NCI-H1436 (cell line): ENCODE results near the gene DNAH8.
"Not testable (repeated sequence)": the region's sequence is repeated elsewhere in the genome, so short reads cannot be mapped to it uniquely, and the experiment has no call there.

Source experiments
- DNase-seq: peaks from one replicate; lab custom pipeline; 2025; lab: John Stamatoyannopoulos, UW

The DNAH8 gene

DNA sequence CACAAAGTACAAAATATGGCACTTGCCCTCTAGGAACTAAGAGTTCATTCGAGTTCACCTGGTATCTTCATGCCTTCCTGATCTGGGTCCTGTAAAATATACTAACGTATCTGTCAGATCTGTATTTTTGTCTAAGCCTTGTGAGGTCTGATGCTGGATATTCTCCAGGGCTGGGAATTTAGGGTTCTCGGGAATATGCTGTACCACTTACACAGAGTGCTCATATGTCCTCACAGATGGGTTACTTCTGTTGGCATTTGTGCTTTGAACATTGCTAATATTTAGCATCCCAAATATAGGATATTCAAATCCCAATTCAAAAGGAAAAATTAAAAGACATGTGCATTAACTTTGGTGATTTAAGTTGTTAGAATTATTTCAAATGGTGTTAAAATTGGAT, 122.0 kb downstream of the DNAH8 start:
- no peak for DNase-seq

DNA sequence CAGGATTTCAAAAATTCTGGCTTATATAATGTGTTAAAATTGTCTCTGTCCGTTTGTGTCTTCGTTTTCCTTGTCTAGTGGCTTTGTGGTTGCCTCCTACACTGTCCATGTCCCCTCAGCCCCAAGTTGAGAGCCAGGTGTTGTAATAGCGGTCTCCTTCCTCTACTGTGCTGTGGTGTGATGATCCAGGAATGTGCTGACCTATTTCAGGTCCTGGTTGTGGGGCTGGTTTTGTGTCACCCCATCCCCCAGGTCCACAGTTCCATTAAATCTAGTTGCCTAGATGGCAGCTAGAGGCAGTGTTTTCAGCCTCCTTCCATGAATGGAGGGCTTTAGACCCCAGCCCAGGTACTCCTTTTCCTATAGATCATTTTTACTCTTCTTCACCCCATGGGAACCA, 128.7 kb downstream of the DNAH8 start:
- no peak for DNase-seq

DNA sequence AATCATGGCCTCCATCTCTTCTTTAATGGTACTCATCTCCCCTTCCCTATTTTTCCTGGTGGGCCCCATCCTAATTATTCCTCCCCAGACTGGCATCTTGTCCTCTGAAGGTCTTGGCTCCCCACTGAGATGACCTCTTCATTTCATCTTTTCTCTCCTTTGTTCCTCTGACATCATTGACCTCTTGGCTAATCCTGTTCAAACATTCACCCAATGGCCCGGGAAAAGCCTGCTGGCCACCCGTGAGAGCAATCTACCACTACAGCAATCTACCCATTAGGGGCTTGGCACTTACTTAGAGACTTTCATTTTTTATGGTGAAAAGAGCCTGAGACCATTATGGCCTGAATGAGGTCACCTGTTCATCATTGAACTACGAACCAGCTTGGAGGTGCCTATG, 130.8 kb downstream of the DNAH8 start:
- no peak for DNase-seq

GRCh38 chr6:38846361-38846760, 131.2 kb downstream of the DNAH8 start:
- no peak for DNase-seq

- DNase-seq: no peak
Measured at GRCh38 chr6:38846844-38847243, 131.7 kb downstream of the DNAH8 start.

DNA sequence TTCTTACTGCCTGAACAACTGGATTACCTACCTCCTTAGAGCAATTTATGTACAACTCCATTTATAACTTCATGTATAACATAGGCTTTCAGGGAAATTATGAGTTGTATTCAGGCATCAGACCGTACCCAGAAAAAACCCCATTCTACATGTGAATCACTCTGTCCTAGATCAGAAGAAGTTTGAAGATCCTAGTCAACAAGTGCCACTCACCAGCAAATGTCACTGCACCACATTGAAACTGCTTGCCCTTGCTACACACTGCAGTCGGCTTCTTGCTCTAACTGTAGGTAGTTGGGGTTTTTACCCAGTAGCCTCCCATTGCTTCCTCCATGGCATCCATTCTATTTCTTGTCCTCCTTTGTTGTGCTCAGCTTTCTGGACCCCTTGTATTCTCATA, 132.4 kb downstream of the DNAH8 start:
- DNase-seq: no peak

DNA sequence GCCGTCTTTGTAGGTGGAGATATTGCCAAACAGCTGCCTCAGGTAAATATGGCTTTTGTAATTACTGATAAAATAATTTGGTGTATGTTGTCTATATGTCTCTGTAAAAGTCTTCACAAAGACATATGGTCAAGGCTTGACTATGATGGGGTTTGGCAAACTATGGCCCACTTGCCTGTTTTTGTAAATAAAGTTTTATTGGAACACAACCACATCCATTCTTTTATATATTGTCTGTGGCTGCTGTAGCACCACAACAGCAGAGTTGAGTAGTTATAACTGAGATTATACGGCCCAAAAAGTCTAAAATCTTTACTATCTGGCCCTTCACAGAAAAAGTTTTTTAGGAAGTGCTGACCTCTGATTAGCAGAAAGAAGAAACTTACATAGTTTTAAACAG, 133.6 kb downstream of the DNAH8 start:
- DNase-seq: no peak

DNA sequence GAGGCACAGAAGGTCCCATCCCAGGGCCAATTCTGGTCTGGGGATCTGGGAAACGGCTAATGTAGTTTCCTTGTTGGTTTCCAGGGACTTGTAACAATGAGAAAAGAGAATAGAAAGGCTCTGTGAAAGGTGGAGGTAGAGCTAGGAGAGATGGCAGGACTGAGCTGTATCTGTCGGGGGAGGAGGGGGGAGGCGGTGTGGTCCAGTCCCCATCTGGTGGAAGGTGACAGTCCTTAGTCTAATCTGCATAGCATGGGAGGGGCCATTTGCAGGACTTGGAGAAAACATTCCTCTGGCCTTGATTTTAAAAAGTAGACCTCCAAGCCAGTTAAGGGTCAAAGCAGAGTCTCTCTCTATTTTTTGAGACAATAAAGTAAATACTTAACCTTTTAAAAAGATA, 137.1 kb downstream of the DNAH8 start:
- DNase-seq: no peak

GRCh38 chr6:38853236-38853635, 138.1 kb downstream of the DNAH8 start:
- DNase-seq: no peak

DNA sequence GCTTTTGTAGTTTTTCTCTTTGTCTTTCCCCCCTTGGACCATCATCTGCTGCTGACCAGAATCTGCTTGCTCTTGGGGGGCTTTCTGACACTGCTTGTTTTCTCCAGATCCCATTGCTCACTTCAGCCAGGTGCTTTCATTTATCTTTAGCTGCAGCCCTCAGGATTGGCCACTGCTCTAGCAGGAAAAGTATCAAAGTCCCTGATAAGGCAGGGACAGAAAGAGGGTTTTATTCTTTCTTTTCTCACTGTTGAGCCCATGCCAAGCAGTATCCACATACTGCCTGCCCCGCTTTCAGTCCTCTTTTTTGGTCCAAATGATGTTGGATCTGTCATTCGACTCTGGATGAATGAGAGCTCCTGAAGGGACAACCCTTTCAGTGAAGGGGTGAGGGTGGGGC, 141.4 kb downstream of the DNAH8 start:
- DNase-seq: no peak

DNA sequence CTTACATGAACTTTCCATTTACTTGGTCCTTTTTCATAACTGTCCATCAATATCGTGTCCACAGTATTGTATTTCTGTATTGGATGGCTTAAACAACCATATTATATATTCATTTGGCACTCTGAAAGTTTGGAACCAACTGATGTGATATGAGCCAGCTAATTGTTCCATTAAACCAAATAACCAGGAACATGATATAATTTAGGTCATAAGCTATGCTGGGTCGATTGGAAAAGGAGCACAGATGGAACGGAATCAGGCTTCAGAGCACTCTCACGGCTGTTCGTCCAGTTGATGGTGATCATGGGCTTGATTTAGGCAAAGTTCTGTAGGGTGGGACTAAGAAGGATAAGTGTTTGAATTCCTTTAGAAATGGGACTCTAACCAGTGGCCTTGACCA, 142.7 kb downstream of the DNAH8 start:
- no peak for DNase-seq

DNA sequence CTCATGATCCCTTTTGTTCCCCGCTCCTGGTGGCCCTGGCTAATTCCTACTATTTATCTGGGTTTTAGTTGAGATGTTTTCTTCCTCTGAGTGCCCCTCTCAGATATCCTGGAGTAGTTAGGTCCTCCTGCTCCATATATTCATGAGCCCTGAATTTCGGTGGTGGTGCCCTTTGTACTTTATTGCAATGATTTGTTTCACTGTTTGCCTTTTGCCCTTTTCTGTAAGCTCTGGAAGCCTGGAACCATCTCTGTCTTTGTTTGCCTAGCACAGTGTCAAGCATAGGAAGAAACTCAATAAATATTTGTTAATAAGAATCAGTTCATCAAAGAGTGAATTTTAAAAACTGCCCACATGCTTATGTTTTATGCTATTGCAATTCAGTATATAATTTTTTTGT, 144.9 kb downstream of the DNAH8 start:
- no peak for DNase-seq

DNA sequence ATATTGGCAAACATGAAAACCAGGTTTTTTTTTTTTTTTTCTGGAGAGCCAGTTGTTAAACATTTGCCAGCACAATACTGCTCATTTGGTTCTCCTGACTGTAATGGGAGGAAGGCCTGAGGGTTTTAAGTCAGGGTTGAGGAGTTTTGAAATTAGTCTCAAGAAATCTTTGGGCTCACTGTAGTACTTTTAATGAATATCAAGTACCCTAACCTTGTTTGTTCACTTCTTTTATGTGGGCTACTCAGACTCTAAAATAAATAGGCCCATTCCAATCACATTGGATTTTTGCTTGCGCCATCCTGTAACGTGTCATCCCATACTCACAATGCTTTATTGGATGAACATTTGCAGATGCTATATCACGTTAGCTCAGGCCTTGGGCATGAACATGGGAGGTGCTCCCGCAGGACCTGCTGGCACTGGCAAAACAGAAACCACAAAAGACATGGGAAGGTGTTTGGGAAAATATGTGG, 146.9 kb downstream of the DNAH8 start:
- no peak for DNase-seq

DNA sequence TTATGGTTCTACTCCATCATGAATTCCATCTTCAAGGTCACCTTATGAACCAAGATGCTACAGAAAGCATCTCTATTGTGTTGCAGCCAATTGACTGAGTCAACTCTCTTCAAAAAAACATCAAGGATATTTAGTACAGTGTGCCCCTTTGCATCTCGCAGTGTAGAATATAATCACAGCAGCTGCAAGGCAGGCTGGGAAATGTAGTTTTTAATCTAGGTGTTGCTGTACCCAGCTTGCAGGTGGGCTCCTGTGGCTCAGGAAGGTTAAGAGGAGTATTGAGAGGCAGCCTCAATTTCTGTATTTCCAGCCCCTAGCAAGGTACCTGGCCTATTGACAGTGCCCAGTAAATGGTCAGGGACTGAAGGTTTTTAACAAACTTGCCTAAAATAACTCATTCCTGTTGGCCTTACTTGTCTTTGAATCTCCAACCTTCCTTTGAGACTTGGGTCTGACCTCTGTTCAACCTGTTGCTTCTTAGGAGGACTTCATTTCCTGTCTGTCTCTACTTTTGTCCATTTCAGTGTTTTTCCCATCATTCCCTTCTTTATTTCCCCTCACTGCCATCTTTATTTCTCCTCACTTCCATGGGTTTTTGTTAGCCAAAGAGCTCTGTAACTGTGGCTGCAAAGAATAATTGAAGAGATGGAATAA, 150.5 kb downstream of the DNAH8 start:
- DNase-seq: no peak

DNA sequence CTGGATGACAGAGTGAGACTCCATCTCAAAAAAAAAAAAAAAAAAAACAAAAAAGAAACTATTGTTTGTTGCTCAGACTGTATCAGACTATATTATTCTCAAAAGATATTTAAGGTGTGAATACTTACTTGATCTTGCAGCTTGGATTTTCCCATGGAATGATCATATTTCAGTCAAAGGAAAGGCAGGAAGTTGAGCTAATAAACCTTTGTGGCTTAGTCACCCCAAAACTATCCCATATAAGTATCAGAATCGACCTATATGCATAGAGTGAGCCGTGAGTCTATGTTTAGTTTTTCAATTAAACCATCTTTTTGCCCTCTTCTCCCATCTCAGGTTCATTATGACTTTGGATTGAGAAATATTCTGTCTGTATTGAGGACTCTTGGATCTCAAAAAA, 152.6 kb downstream of the DNAH8 start:
- no peak for DNase-seq

GRCh38 chr6:38871741-38872568, 156.8 kb downstream of the DNAH8 start:
- peak; percentile 29 for DNase-seq

- DNase-seq: no peak
Measured at GRCh38 chr6:38873001-38873400, 157.9 kb downstream of the DNAH8 start.

DNA sequence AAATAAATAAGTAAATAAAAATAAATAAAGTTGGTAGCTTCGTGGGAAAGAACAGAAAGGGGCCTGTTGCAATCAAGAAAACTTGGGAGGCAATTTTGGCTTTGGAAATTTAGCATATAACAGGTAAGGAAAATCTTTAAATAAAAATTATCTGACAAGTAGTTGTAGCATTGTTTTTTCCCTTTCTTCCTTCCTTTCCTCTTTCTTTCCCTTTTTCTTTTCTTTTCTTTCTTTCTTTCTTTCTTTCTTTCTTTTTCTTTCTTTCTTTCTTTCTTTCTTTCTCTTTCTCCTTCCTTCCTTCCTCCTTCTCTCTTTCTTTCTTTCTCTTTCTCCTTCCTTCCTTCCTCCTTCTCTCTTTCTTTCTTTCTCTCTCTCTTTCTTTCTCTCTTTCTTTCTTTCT, 158.7 kb downstream of the DNAH8 start:
- not testable (repeated sequence) for DNase-seq

DNA sequence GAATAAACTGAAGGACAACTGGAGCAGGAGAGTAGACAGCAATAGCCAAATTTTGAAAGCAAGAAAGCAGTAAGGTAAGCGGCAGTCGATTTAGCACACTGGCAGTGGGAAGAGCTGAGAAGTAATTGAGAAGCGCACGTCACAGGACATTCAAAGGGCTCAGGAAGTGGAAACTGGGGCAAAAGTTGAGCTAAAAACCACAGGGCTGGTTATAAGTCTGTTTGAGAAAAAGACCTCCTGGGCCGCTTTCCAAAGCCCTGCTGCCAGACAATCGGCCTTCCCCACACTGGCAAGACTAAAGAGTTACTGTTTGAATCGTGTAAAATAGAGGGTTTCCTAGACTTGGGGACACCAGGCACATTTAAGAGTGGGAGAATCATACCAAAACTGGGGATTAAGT, 161.4 kb downstream of the DNAH8 start:
- DNase-seq: no peak

DNA sequence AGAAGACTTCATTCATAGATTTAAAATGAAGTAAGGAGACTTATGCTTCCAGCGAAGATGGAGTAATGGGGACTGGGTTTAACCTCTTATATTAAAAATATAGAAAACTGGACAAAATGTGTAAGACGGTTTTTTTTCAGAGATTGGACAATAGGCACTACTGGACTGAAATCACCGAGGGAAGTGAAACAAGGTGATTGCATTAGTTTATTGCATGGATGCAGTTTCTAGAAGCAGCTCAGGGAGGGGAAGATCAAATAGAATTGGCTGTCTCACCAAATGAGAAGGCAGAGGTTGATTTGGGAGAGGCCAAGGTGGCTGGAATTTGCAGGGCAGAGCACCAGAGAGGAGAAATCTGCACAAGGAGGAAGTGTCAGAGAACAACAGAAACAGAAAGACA, 162.6 kb downstream of the DNAH8 start:
- no peak for DNase-seq

DNA sequence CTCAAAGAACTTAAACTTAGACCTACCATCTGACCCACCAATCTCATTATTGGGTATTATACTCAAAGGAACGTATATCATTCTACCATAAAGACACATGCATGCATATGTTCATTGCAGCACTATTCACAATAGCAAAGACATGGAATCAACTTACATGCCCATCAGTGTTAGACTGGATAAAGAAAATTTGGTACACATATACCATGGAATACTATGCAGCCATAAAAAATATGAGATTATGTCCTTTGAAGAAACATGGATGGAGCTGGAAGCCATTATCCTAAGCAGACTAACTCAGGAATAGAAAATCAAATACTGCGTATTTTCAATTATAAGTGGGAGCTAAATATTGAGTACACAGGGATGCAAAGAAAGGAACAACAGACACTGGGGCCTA, 167.0 kb downstream of the DNAH8 start:
- DNase-seq: no peak

DNA sequence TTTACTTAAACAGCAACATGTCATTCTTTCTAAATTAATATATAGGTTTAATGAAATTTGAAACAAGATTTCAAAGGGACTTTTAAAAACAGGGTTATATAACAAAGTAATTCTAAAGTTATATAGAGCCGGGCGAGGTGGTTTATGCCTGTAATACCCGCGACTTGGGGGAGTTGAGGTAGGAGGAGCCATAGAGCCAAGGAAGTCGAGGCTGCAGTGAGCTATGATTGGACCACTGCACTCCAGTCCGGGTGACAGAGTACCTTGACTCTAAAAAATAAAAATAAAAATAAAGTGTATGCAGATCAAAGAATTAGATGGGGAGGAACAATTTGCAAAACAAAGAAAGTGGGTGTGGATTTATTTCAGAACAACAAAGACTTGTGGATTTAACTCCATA, 182.4 kb downstream of the DNAH8 start:
- no peak for DNase-seq

DNA sequence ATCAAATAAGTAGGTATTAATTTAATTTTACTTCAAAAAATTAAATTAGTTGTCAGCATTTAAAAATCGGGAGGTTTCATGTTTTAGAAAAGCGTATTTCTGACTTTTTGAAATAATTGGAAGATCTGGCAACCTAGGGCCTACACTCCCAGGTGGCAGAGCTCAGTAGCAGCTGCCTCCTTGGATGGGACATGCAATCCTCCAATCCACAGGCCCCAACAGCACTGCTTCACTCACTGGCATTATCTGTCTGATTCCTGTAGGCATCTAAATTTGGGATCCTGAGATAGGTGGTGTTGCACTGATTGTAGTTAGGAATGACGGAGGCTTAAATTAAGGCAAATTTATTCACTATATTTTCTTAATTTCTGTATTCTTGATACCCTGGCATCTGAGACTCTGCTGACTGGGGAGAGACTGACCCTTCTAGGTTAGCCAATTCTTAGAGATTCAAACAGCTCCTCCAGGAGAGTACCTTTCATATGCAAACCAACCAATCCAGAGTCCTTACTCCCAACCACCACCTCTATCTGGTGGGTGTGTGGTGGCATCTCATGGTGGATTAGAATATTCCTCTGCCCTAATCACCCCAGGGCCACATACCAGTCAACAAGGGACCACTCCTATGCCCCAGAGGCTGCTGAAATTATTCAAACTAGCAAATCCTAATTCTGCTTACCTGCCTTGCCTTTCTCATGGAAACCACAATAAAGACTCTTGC, 186.9 kb downstream of the DNAH8 start:
- no peak for DNase-seq
